HepG2 (cell line): Measurements from ENCODE around the gene TNNI2. TPM values are rescaled to one million over a fixed set of nuclear protein-coding genes. Genes with fewer than 3 reads are reported as not detected.
A peak's percentile ranks its signal among the peaks of the same experiment; 100 is the strongest.

ENCODE experiments used
- GPN1 ChIP-seq: sonication (generic); formaldehyde crosslinking; IDR thresholded peaks from 2 replicates; pipeline ENCODE4 v1.5.1; 2020; ENCODE audit warnings: missing genetic modification reagents, borderline replicate concordance
- GRHL1 ChIP-seq: sonication (generic); formaldehyde crosslinking; conservative IDR thresholded peaks from 2 replicates; pipeline ENCODE4 v1.8.0; 2022; ENCODE audit warnings: missing genetic modification reagents
- HMGXB4 ChIP-seq, 2 experiments: sonication (generic) in 1 of 2; formaldehyde crosslinking in 1 of 2; IDR thresholded peaks; 2 replicates each; pipeline versions ENCODE4 v1.4.0 to v1.6.1; 2018 to 2020; ENCODE audit warnings: missing genetic modification reagents in 2 of 2, borderline replicate concordance in 1 of 2, low read depth in 1 of 2, mild to moderate bottlenecking in 1 of 2, missing biosample characterization in 1 of 2
- HNRNPL ChIP-seq: fragments of 200-400 bp; formaldehyde crosslinking; IDR thresholded peaks from 2 replicates; pipeline ENCODE4 v1.6.1; 2017; ENCODE audit warnings: mild to moderate bottlenecking, low read depth, low read length
- KDM5B ChIP-seq: sonication (generic); formaldehyde crosslinking; IDR thresholded peaks from 2 replicates; pipeline ENCODE4 v1.4.0; 2020; ENCODE audit warnings: missing genetic modification reagents, mild to moderate bottlenecking, borderline replicate concordance
- SP4 ChIP-seq: sonication (generic); formaldehyde crosslinking; IDR thresholded peaks from 2 replicates; pipeline ENCODE4 v1.8.1; 2023; ENCODE audit warnings: mild to moderate bottlenecking, missing genetic modification reagents
- TGIF2 ChIP-seq: IDR thresholded peaks from 2 replicates; pipeline ENCODE4 v1.6.1; 2016; ENCODE audit warnings: control low read depth, missing compliant biosample characterization
- ZBTB3 ChIP-seq: sonication (generic); formaldehyde crosslinking; IDR thresholded peaks from 2 replicates; pipeline ENCODE4 v1.4.0; 2020; ENCODE audit warnings: low read depth, mild to moderate bottlenecking, moderate library complexity, missing genetic modification reagents, borderline replicate concordance
- ZC3H13 ChIP-seq: sonication (generic); formaldehyde crosslinking; IDR thresholded peaks from 2 replicates; pipeline ENCODE4 v1.8.1; 2023; ENCODE audit warnings: mild to moderate bottlenecking, missing genetic modification reagents, moderate library complexity
- ZMYM3 ChIP-seq: sonication (generic); formaldehyde crosslinking; IDR thresholded peaks from 2 replicates; pipeline ENCODE4 v1.5.1; 2020; ENCODE audit warnings: mild to moderate bottlenecking, missing genetic modification reagents
- ZNF101 ChIP-seq: sonication (generic); formaldehyde crosslinking; IDR thresholded peaks from 2 replicates; pipeline ENCODE4 v1.4.0; 2020; ENCODE audit warnings: mild to moderate bottlenecking, low read depth, missing genetic modification reagents, borderline replicate concordance
- ZNF512B ChIP-seq: sonication (generic); formaldehyde crosslinking; IDR thresholded peaks from 2 replicates; pipeline ENCODE4 v1.5.1; 2020; ENCODE audit warnings: missing genetic modification reagents, mild to moderate bottlenecking, borderline replicate concordance
- ZNF619 ChIP-seq: sonication (generic); formaldehyde crosslinking; IDR thresholded peaks from 2 replicates; pipeline ENCODE4 v1.4.0; 2020; ENCODE audit warnings: mild to moderate bottlenecking, missing genetic modification reagents
- polyA plus RNA-seq, 8 experiments: library from polyadenylated mRNA; depleted of rRNA in 3 of 8; stranded (reverse) in 7 of 8; unstranded in 1 of 8; fragments of >200 nt; fragmentation: Illumina TruSeq in 4 of 8; extraction: Trizol in 4 of 8; gene quantifications; 2 replicates each; pipeline versions ENCODE4 v1.2.1 to v1.2.3, GENCODE V29; 2011 to 2016; ENCODE audit warnings: low read depth in 4 of 8, missing spikeins in 1 of 8, mixed read lengths in 1 of 8; ENCODE audit not compliant: insufficient read depth in 1 of 8
- total RNA-seq, 5 experiments: library from RNA; depleted of rRNA; stranded (reverse); fragments of >200 nt; fragmentation: Illumina TruSeq; extraction: Trizol; gene quantifications; 2 replicates each; pipeline ENCODE4 v1.2.3, GENCODE V29; 2016; ENCODE audit warnings: low read depth in 1 of 5
- TF ChIP-seq, protein P1 (sequence below): sonication (generic); formaldehyde crosslinking; IDR thresholded peaks from 2 replicates; pipeline ENCODE4 v1.5.0; 2020; ENCODE audit warnings: mild to moderate bottlenecking, missing genetic modification reagents, borderline replicate concordance
- TF ChIP-seq, protein P2 (sequence below): sonication (generic); formaldehyde crosslinking; IDR thresholded peaks from 2 replicates; pipeline ENCODE4 v1.8.1; 2023; ENCODE audit warnings: mild to moderate bottlenecking, missing genetic modification reagents

TNNI2 gene
- total and polyA plus RNA-seq, 2 of the 13 experiments (the other 11 are each of a cell fraction or from before 2014, with no cell fraction given): 7.2 to 12.0 TPM

- TF ChIP-seq, protein P1, sequence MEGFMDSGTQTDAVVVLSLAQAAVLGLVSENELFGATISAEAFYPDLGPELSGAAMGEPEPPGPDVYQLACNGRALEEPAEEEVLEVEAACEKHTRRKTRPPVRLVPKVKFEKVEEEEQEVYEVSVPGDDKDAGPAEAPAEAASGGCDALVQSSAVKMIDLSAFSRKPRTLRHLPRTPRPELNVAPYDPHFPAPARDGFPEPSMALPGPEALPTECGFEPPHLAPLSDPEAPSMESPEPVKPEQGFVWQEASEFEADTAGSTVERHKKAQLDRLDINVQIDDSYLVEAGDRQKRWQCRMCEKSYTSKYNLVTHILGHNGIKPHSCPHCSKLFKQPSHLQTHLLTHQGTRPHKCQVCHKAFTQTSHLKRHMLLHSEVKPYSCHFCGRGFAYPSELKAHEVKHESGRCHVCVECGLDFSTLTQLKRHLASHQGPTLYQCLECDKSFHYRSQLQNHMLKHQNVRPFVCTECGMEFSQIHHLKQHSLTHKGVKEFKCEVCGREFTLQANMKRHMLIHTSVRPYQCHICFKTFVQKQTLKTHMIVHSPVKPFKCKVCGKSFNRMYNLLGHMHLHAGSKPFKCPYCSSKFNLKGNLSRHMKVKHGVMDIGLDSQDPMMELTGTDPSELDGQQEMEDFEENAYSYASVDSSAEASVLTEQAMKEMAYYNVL (CRISPR knock-in tag): peak; percentile 69; the same call in 1 of the 2 replicates
- TF ChIP-seq ZNF101 (CRISPR knock-in tag) (no peak), ZMYM3 (CRISPR knock-in tag) (peak; percentile 17; the same call in 1 of the 2 replicates), SP4 (peak; percentile 53; the same call in 1 of the 2 replicates), TGIF2 (CRISPR knock-in tag) (no peak), ZNF512B (CRISPR knock-in tag) (no peak), ZNF619 (no peak), GRHL1 (no peak), ZBTB3 (CRISPR knock-in tag) (0 out of 2 replicates have a peak, but pooled peaks have one; percentile 49), HMGXB4 (CRISPR knock-in tag; IDR thresholded peaks at IDR 0.05; ENCODE audit: borderline replicate concordance in 1 of 2, low read depth in 1 of 2) (0 out of 4 replicates have a peak, but pooled peaks of 1 of the 2 experiments have one; percentile 54), HNRNPL (peak; percentile 97), KDM5B (CRISPR knock-in tag) (peak; percentile 70), ZC3H13 (CRISPR knock-in tag) (0 out of 2 replicates have a peak, but pooled peaks have one; percentile 52), GPN1 (CRISPR knock-in tag) (no peak)
- TF ChIP-seq, protein P2, sequence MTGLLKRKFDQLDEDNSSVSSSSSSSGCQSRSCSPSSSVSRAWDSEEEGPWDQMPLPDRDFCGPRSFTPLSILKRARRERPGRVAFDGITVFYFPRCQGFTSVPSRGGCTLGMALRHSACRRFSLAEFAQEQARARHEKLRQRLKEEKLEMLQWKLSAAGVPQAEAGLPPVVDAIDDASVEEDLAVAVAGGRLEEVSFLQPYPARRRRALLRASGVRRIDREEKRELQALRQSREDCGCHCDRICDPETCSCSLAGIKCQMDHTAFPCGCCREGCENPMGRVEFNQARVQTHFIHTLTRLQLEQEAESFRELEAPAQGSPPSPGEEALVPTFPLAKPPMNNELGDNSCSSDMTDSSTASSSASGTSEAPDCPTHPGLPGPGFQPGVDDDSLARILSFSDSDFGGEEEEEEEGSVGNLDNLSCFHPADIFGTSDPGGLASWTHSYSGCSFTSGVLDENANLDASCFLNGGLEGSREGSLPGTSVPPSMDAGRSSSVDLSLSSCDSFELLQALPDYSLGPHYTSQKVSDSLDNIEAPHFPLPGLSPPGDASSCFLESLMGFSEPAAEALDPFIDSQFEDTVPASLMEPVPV: 0 out of 2 replicates have a peak, but pooled peaks have one; percentile 23
Observed at GRCh38 chr11:1827095-1827813, 11.5 kb upstream of the TNNI2 start (continued).
